WTC11 (cell line): ENCODE measurements around the gene RAPSN. TPM values are rescaled to one million over a fixed set of nuclear protein-coding genes. Genes with fewer than 3 reads are reported as not detected.

Source experiments
- ATAC-seq: fragments of 200-7000 bp; cut with Tn5 transposase; 2 replicates; pipeline ENCODE4 v1.10.0; 2021; ENCODE audit warnings: mild to moderate bottlenecking, moderate library complexity
- CTCF ChIA-PET: fragments of 300-600 bp; sonication (Branson Sonifier 250); formaldehyde crosslinking; loops from one replicate; lab custom pipeline; 2021; ENCODE audit warnings: antibody characterized with exemption; lab: Charles Lee
- POLR2A ChIA-PET: fragments of 350-600 bp; sonication (Branson Sonifier 250); formaldehyde crosslinking; loops from one replicate; lab custom pipeline; 2021; ENCODE audit warnings: antibody characterized with exemption; lab: Charles Lee
- DNase-seq: peaks from one replicate; pipeline ENCODE4 v3.0.0; 2021; ENCODE audit warnings: low spot score
- H3K27ac Mint-ChIP-seq: 2 replicates; pipeline ENCODE4 v1.8.0; 2021; ENCODE audit warnings: mixed read lengths
- H3K27me3 Mint-ChIP-seq: 2 replicates; pipeline ENCODE4 v1.8.0; 2021; ENCODE audit warnings: low read depth, mild to moderate bottlenecking, moderate library complexity, mixed read lengths
- H3K36me3 Mint-ChIP-seq: 2 replicates; pipeline ENCODE4 v1.8.0; 2021; ENCODE audit warnings: mixed read lengths
- H3K4me1 Mint-ChIP-seq: 2 replicates; pipeline ENCODE4 v1.8.0; 2022; ENCODE audit warnings: mixed read lengths
- H3K4me3 Mint-ChIP-seq: 2 replicates; pipeline ENCODE4 v1.8.0; 2021; ENCODE audit warnings: mild to moderate bottlenecking, moderate library complexity, mixed read lengths
- H3K9me3 Mint-ChIP-seq: 2 replicates; pipeline ENCODE4 v1.8.0; 2021; ENCODE audit warnings: mixed read lengths
- AR ChIP-seq: fragments of 250-450 bp; sonication (Bioruptor Pico); IDR thresholded peaks from 2 replicates; pipeline ENCODE4 v1.9.0; 2021; ENCODE audit warnings: mild to moderate bottlenecking
- ARID4B ChIP-seq: sonication (generic); formaldehyde crosslinking; IDR thresholded peaks from 2 replicates; pipeline ENCODE4 v1.8.0; 2023; ENCODE audit warnings: missing genetic modification reagents, mild to moderate bottlenecking, borderline replicate concordance
- E2F1 ChIP-seq: sonication (generic); formaldehyde crosslinking; IDR thresholded peaks from 2 replicates; pipeline ENCODE4 v1.8.0; 2022; ENCODE audit warnings: mild to moderate bottlenecking, missing genetic modification reagents
- E2F4 ChIP-seq: sonication (generic); formaldehyde crosslinking; IDR thresholded peaks from 2 replicates; pipeline ENCODE4 v1.8.1; 2022; ENCODE audit warnings: low read depth, mild to moderate bottlenecking, moderate library complexity, missing genetic modification reagents, borderline replicate concordance
- ETV6 ChIP-seq: sonication (generic); formaldehyde crosslinking; IDR thresholded peaks from 2 replicates; pipeline ENCODE4 v1.8.1; 2022; ENCODE audit warnings: mild to moderate bottlenecking, missing genetic modification reagents
- GRHL2 ChIP-seq: fragments of 250-450 bp; sonication (Bioruptor Pico); IDR thresholded peaks from 2 replicates; pipeline ENCODE4 v1.8.0; 2022; ENCODE audit warnings: mild to moderate bottlenecking, moderate library complexity; ENCODE audit not compliant: insufficient replicate concordance, severe bottlenecking
- NFATC4 ChIP-seq: fragments of 250-450 bp; sonication (Bioruptor Pico); IDR thresholded peaks from 2 replicates; pipeline ENCODE4 v1.9.0; 2021; ENCODE audit warnings: mild to moderate bottlenecking
- NFYB ChIP-seq: sonication (generic); formaldehyde crosslinking; conservative IDR thresholded peaks from 2 replicates; pipeline ENCODE4 v1.8.0; 2022; ENCODE audit warnings: low read depth, missing genetic modification reagents
- SOX15 ChIP-seq: fragments of 250-450 bp; sonication (Bioruptor Pico); IDR thresholded peaks from 2 replicates; pipeline ENCODE4 v1.9.0; 2021; ENCODE audit warnings: mild to moderate bottlenecking
- STAT6 ChIP-seq: sonication (generic); formaldehyde crosslinking; conservative IDR thresholded peaks from 2 replicates; pipeline ENCODE4 v1.8.1; 2023; ENCODE audit warnings: mild to moderate bottlenecking, low read depth, missing genetic modification reagents, moderate library complexity
- TEAD4 ChIP-seq: sonication (generic); formaldehyde crosslinking; IDR thresholded peaks from 2 replicates; pipeline ENCODE4 v1.8.0; 2022; ENCODE audit warnings: mild to moderate bottlenecking, missing genetic modification reagents
- TP53 ChIP-seq: sonication (generic); formaldehyde crosslinking; IDR thresholded peaks from 2 replicates; pipeline ENCODE4 v1.8.1; 2023; ENCODE audit warnings: mild to moderate bottlenecking, missing genetic modification reagents
- ZNF121 ChIP-seq: sonication (generic); formaldehyde crosslinking; IDR thresholded peaks from 2 replicates; pipeline ENCODE4 v1.8.0; 2023; ENCODE audit warnings: missing genetic modification reagents
- ZNF219 ChIP-seq: sonication (generic); formaldehyde crosslinking; IDR thresholded peaks from 2 replicates; pipeline ENCODE4 v1.8.0; 2023; ENCODE audit warnings: missing genetic modification reagents, mild to moderate bottlenecking, borderline replicate concordance
- ZNF512 ChIP-seq: sonication (generic); formaldehyde crosslinking; IDR thresholded peaks from 2 replicates; pipeline ENCODE4 v1.8.1; 2022; ENCODE audit warnings: missing genetic modification reagents, borderline replicate concordance
- total RNA-seq: library from RNA; stranded (reverse); gene quantifications from 3 replicates; pipeline ENCODE4 v1.2.3, GENCODE V29; 2021
- TF ChIP-seq, protein P1 (sequence below): fragments of 200-600 bp; IDR thresholded peaks from 2 replicates; pipeline ENCODE4 v1.8.0; 2022; ENCODE audit warnings: antibody characterized with exemption
- TF ChIP-seq, protein P2 (sequence below): sonication (generic); formaldehyde crosslinking; conservative IDR thresholded peaks from 2 replicates; pipeline ENCODE4 v1.8.1; 2022; ENCODE audit warnings: mild to moderate bottlenecking, missing genetic modification reagents
- TF ChIP-seq, protein P3 (sequence below): fragments of 250-450 bp; sonication (Bioruptor Pico); conservative IDR thresholded peaks from 2 replicates; pipeline ENCODE4 v1.9.0; 2021; ENCODE audit warnings: mild to moderate bottlenecking

The RAPSN gene
- total RNA-seq, 1 experiment from 2014 or later, result 0.66 TPM

DNA sequence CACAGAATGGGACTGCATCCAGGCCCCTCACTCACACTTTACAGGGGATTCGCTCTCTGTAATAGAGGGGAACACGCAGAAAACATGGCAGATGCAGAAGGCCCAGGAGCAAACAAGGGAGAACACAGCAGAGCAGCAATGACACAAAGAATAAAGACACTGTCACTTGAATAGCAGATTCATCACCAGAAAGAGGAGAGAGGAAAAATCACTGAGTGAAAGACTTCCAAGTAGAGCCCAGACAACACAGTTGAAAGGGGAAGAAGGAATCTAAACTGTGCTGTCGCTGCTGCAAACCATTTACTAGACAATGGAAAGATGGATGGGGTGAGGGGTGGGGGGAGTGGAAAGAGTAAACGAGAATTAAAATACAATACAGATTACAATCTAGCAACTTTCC, 28.8 kb upstream of the RAPSN start (continued):
- TF ChIP-seq ARID4B (no peak), ZNF512 (CRISPR knock-in tag) (no peak)
- TF ChIP-seq, protein P1, sequence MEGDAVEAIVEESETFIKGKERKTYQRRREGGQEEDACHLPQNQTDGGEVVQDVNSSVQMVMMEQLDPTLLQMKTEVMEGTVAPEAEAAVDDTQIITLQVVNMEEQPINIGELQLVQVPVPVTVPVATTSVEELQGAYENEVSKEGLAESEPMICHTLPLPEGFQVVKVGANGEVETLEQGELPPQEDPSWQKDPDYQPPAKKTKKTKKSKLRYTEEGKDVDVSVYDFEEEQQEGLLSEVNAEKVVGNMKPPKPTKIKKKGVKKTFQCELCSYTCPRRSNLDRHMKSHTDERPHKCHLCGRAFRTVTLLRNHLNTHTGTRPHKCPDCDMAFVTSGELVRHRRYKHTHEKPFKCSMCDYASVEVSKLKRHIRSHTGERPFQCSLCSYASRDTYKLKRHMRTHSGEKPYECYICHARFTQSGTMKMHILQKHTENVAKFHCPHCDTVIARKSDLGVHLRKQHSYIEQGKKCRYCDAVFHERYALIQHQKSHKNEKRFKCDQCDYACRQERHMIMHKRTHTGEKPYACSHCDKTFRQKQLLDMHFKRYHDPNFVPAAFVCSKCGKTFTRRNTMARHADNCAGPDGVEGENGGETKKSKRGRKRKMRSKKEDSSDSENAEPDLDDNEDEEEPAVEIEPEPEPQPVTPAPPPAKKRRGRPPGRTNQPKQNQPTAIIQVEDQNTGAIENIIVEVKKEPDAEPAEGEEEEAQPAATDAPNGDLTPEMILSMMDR, result no peak

DNA sequence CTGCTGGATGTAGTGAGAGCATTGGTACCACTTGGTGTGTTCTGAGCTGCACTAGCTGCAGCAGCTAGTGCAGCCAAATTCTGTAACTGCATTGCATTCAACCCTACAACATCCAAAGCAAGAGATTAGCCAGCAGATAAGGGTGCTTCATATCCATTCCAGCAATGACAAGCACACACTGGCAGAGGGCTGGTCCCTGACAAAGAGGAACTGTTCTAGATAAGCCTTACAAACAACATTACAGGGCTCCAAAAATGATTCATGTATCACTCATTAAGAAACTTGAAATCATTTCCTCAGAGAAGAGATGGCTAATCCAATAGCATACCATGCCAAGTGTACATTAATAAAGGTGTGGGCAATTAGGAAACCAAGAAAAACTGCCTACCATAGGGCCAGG, 28.4 kb upstream of the RAPSN start:
- Mint-ChIP-seq H3K4me1 (no peaks in the 10 kb centered on the region), H3K27me3 (no peaks in the 10 kb centered on the region), H3K27ac (no peak overlapping the region), H3K9me3 (no peaks in the 10 kb centered on the region), H3K36me3 (peaks cover 88% of the 10 kb centered on the region), H3K4me3 (no peak overlapping the region)
- DNase-seq (no peak), ATAC-seq (no peak)
- CTCF ChIA-PET, result no interaction called here
- POLR2A ChIA-PET, result no interaction called here
- no peak for TF ChIP-seq GRHL2 (CRISPR knock-in tag)
- TF ChIP-seq NFYB (CRISPR knock-in tag), result no peak
- no peak for TF ChIP-seq ETV6 (CRISPR knock-in tag)
- no peak for TF ChIP-seq TP53 (CRISPR knock-in tag)
- TF ChIP-seq, protein P2, sequence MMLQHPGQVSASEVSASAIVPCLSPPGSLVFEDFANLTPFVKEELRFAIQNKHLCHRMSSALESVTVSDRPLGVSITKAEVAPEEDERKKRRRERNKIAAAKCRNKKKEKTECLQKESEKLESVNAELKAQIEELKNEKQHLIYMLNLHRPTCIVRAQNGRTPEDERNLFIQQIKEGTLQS, result no peak
- TF ChIP-seq ZNF121, result no peak
- no peak for TF ChIP-seq AR (CRISPR knock-in tag)
- no peak for TF ChIP-seq SOX15 (CRISPR knock-in tag)
- no peak for TF ChIP-seq E2F4
- no peak for TF ChIP-seq TEAD4 (CRISPR knock-in tag)
- TF ChIP-seq NFATC4 (CRISPR knock-in tag), result no peak
- TF ChIP-seq STAT6 (CRISPR knock-in tag), result no peak
- TF ChIP-seq E2F1 (CRISPR knock-in tag), result no peak
- TF ChIP-seq, protein P3, sequence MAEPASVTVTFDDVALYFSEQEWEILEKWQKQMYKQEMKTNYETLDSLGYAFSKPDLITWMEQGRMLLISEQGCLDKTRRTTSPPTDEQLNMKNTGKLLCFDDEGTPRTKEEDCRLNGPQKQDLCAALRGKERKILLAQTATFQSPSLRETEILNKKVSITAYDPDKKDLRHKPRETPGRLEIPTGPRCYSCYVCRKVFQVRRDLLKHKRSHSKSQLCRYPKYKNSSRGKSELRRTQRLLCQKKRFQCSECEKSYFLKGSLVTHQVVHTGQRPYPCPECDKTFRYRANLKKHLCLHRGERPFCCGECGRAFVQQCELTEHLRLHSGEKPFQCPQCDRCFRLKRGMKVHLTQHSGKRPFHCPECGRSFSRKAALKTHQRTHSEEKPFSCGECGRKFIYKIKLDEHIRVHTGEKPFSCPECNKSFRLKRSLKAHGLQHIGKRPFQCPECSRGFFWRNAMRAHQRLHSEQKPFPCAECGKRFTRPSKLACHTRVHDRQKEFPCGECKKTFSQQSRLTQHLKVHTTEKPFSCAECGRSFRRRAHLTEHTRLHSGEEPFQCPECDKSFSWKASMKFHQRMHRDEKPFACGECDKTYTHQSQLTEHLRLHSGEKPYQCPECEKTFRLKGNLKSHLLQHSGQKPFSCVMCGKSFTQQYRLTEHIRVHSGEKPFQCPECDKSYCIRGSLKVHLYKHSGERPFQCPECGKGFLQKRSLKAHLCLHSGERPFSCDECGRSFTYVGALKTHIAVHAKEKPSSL (CRISPR knock-in tag), result no peak
- TF ChIP-seq ZNF219 (CRISPR knock-in tag), result no peak
